Effector memory CD4-positive, alpha-beta T cell (primary cell): Measurements from ENCODE around the gene MIER3.
"Not testable (repeated sequence)": the region's sequence is repeated elsewhere in the genome, so short reads cannot be mapped to it uniquely, and the experiment has no call there.

Experiments used
- DNase-seq, 3 donors: peaks; one replicate each; pipeline ENCODE4 v3.0.0-alpha.2; 2020
- H3K27ac ChIP-seq: 2 replicates; pipeline ENCODE4 v1.7.0; 2013; ENCODE audit warnings: mild to moderate bottlenecking, low read length, moderate library complexity; ENCODE audit not compliant: insufficient read depth, poor library complexity, severe bottlenecking
- H3K27me3 ChIP-seq: replicated peaks from 2 replicates; pipeline ENCODE4 v1.7.0; 2013; ENCODE audit warnings: mild to moderate bottlenecking, low read length; ENCODE audit not compliant: insufficient read depth, control insufficient read depth, poor library complexity, severe bottlenecking
- H3K36me3 ChIP-seq: 2 replicates; pipeline ENCODE4 v1.7.0; 2013; ENCODE audit warnings: mild to moderate bottlenecking, low read length, moderate library complexity; ENCODE audit not compliant: control insufficient read depth, insufficient read depth
- H3K4me1 ChIP-seq: 2 replicates; pipeline ENCODE4 v1.7.0; 2013; ENCODE audit warnings: low read length, mild to moderate bottlenecking; ENCODE audit not compliant: control insufficient read depth, insufficient read depth, poor library complexity, severe bottlenecking
- H3K4me3 ChIP-seq: 2 replicates; pipeline ENCODE4 v1.7.0; 2013; ENCODE audit warnings: low read length, low read depth, mild to moderate bottlenecking; ENCODE audit not compliant: insufficient read depth, poor library complexity, severe bottlenecking
- H3K9me3 ChIP-seq: 2 replicates; pipeline ENCODE4 v1.7.0; 2013; ENCODE audit warnings: mild to moderate bottlenecking, low read length, moderate library complexity; ENCODE audit not compliant: control insufficient read depth

The MIER3 gene

GRCh38 chr5:56983593-56984361, 31.9 kb upstream of the MIER3 start:
- no peaks in the 10 kb centered on the region for H3K27me3 ChIP-seq
- H3K4me1 ChIP-seq: peaks cover 4% of the 10 kb centered on the region
- no peak for DNase-seq
- H3K9me3 ChIP-seq: no peaks in the 10 kb centered on the region
- H3K36me3 ChIP-seq: no peaks in the 10 kb centered on the region
- H3K4me3 ChIP-seq: no peak overlapping the region
- H3K27ac ChIP-seq: no peak overlapping the region

GRCh38 chr5:56981548-56982315, 29.8 kb upstream of the MIER3 start:
- H3K4me1 ChIP-seq: peaks cover 4% of the 10 kb centered on the region
- H3K4me3 ChIP-seq: no peak overlapping the region
- no peak overlapping the region for H3K27ac ChIP-seq
- H3K36me3 ChIP-seq: no peaks in the 10 kb centered on the region
- H3K27me3 ChIP-seq: no peaks in the 10 kb centered on the region
- DNase-seq: no peak
- no peaks in the 10 kb centered on the region for H3K9me3 ChIP-seq

DNA sequence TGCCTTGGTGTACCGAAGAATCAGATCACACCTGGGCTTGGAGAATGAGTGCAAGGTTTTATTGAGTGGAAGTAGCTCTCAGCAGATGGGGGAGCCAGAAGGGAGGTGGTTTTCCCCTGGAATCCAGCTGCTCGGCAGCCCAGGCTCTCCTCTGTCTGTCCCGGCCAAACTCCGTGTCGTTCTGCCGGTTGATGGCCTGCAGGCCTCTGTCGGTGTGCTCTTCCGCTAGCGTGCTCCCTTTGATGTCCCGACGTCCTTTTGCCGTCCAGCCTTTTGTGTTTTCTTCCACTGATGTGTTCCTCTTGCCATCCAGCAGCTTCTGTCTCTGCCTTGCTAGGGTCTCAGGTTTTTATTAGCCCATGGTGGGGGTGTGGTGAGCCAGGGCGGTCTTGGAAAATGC, 28.0 kb upstream of the MIER3 start:
- no peak for DNase-seq
- H3K9me3 ChIP-seq: no peaks in the 10 kb centered on the region
- H3K4me3 ChIP-seq: no peak overlapping the region
- H3K27ac ChIP-seq: no peak overlapping the region
- H3K4me1 ChIP-seq: peaks cover 4% of the 10 kb centered on the region
- no peaks in the 10 kb centered on the region for H3K36me3 ChIP-seq
- H3K27me3 ChIP-seq: no peaks in the 10 kb centered on the region

DNA sequence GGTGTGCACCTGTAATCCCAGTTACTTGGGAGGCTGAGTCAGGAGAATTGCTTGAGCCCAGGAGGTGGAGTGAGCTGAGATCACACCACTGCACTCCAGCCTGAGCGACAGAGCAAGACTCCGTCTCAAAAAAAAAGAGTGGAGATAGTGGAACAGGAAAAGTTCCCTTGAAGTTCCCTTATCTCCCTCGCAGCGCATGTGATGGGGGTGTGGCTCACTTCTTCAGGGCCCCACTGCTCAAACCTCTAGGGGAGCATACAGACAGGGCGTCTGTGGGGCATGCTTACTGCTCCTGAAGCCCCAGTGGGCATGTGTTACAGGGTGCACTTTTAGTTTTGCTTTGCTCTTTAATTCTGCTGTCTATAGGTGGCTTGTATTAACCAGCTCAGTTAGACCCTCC, 27.6 kb upstream of the MIER3 start:
- DNase-seq, H3K9me3 ChIP-seq, H3K27ac ChIP-seq, H3K27me3 ChIP-seq, H3K4me1 ChIP-seq, H3K4me3 ChIP-seq, H3K36me3 ChIP-seq: not testable (repeated sequence)

DNA sequence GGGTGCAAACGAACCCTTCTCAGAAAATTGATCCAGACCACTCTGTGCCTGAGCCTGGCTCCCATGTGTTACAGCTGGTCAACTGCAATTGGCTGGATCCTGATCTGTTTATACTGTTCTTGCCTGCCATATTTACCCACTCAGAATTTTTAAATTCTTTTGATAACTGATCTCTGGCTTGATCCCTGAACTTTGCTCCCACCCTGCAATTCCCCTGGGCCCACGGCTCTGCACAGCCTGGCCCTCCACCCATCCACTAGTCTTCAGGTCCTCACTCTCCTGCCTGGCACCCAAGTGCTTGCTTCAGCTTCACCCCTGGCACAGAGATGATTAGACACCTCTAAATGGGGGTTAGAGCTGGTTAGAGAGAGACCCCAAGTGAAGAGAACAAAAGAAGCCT, 25.9 kb upstream of the MIER3 start:
- Histone ChIP-seq H3K4me1 (no peaks in the 10 kb centered on the region), H3K27me3 (no peaks in the 10 kb centered on the region), H3K36me3 (no peaks in the 10 kb centered on the region), H3K9me3 (no peaks in the 10 kb centered on the region), H3K27ac (no peak overlapping the region), H3K4me3 (no peak overlapping the region)
- DNase-seq: no peak

GRCh38 chr5:56977021-56977420, 25.1 kb upstream of the MIER3 start:
- H3K27me3 ChIP-seq: no peaks in the 10 kb centered on the region
- no peak overlapping the region for H3K27ac ChIP-seq

GRCh38 chr5:56974241-56974640, 22.3 kb upstream of the MIER3 start:
- Histone ChIP-seq H3K4me1 (no peaks in the 10 kb centered on the region), H3K9me3 (no peaks in the 10 kb centered on the region), H3K27ac (no peak overlapping the region), H3K27me3 (no peaks in the 10 kb centered on the region), H3K4me3 (no peak overlapping the region), H3K36me3 (no peaks in the 10 kb centered on the region)
- no peak for DNase-seq

More at GRCh38 chr5:56977021-56977420, 25.1 kb upstream of the MIER3 start:
- Histone ChIP-seq H3K36me3 (no peaks in the 10 kb centered on the region), H3K4me1 (no peaks in the 10 kb centered on the region), H3K9me3 (no peaks in the 10 kb centered on the region), H3K4me3 (no peak overlapping the region)
- DNase-seq: no peak

DNA sequence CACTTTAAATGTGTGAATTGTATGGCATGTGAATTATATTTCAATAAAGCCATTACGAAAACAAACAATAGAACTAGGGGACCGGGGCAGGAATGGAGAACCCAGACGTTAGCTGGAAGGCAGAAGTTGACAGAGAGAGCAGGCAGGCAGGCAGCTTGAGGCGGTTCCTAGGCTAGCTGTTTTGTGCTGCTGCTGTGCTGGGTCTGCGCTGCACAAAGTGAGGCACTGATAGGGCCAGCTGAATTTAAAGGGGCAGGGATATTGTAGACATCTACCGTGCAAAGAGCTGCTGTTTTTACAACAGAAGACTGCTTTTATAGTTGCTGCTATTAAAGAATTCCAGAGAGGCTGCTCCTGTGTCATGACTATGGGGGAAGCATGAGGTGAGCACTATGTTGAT, 21.6 kb upstream of the MIER3 start:
- H3K36me3 ChIP-seq: no peaks in the 10 kb centered on the region
- H3K27me3 ChIP-seq: no peaks in the 10 kb centered on the region
- DNase-seq: no peak

DNA sequence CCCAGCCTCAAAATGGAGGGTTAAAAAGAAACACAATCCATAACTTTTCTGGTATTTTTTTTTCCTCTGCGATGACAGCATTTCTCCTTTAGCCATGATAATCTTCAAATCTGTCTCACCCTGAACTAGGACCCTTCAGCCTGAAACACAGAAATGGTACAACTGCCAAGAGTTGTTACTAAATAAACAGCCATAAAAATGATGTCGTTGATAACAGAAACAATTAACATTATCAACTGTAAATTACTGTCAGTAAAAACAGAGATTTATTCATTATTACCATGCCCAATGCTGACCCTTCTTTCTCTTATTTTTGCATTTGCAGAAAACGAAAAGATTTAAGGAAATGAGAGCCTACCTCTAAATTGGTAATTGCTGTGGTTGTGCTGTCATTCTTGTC, 19.4 kb upstream of the MIER3 start:
- H3K9me3 ChIP-seq: no peaks in the 10 kb centered on the region
- H3K27me3 ChIP-seq: no peaks in the 10 kb centered on the region
- H3K4me3 ChIP-seq: no peak overlapping the region
- no peaks in the 10 kb centered on the region for H3K36me3 ChIP-seq
- H3K4me1 ChIP-seq: no peaks in the 10 kb centered on the region
- no peak for DNase-seq
- H3K27ac ChIP-seq: no peak overlapping the region

More for the DNA sequence above, 21.6 kb upstream of the MIER3 start:
- Histone ChIP-seq H3K27ac (no peak overlapping the region), H3K4me3 (no peak overlapping the region), H3K4me1 (no peaks in the 10 kb centered on the region), H3K9me3 (no peaks in the 10 kb centered on the region)

DNA sequence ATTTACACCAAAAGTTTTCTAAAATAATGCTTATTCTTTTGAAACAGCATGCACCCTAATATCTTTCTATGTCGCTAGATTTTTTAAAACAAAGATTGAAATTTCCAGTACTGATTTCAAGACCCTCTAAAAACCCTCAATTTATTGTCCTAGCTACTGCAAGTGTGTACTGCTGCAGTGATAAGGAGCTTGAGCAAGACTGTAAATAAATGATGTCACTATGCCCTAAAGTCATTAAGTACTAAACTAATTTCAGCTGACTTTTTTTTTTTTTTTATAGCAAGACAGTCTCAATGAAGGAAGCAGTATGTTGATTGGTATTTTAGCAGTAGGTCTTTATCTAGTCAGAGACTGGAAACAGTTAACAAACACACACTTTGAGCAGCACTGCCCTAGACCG, 12.2 kb upstream of the MIER3 start:
- Histone ChIP-seq H3K4me1 (no peaks in the 10 kb centered on the region), H3K27ac (no peak overlapping the region), H3K27me3 (no peaks in the 10 kb centered on the region), H3K4me3 (no peak overlapping the region), H3K9me3 (no peaks in the 10 kb centered on the region), H3K36me3 (no peaks in the 10 kb centered on the region)
- no peak for DNase-seq
